Posterior vena cava (tissue), 2 donors: ENCODE measurements around the gene OR51B5. TPM values are rescaled to one million over a fixed set of nuclear protein-coding genes. Genes with fewer than 3 reads are reported as not detected.
"Not testable (repeated sequence)": the region's sequence is repeated elsewhere in the genome, so short reads cannot be mapped to it uniquely, and the experiment has no call there.

Experiments used
- DNase-seq: peaks from one replicate; pipeline ENCODE4 v3.0.0-alpha.2; 2020; ENCODE audit warnings: low spot score
- intact Hi-C, 2 donors: fragments of 100-400 bp; cut with DNase I; formaldehyde crosslinking; loops; one replicate each; pipeline versions ENCODE4 v1.14.1 to v1.14.2; 2022 to 2023
- total RNA-seq, 2 donors: library from RNA; stranded (reverse); fragmentation: NEBNext Ultra II Directional; extraction: Animal tissue kit (Norgen Biotek cat#: 25700); gene quantifications; one replicate each; pipeline ENCODE4 v1.2.1, GENCODE V29; 2021
- donor health status: DM: yes; HTN: yes; CAD: no.
- donor health status: DM: yes; HTN: yes; CAD: no.

Gene OR51B5
- total RNA-seq, 2 donors from 2014 or later, result 0.29 to 0.51 TPM

DNA sequence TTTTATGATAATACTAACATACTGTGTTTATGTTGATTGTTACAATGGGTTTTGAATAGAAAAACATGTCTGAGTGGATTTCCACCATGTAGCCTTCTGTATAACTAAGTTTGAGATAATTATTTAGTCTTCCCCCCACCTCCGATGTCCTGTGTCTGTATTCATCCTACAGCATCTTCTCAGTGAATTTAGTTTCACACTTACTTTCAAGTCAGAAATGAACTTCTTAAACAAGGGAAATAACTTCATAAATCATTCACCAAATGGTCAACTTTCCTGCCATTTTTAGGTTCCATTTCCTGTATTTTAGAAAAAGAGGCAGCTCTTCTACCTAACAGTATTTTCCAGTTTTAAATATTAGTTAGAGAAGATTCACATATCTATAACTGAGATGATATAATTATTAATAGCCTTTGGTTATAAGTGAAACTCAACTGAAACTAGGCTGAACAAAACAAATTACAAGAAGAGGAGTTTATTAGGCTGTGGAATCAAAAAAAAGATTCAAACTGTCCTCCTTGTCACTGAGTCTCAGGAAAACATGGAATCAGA lies 3.5 kb downstream of the OR51B5 start:
- intact Hi-C loops, result no loop called here
- DNase-seq, result no peak

DNA sequence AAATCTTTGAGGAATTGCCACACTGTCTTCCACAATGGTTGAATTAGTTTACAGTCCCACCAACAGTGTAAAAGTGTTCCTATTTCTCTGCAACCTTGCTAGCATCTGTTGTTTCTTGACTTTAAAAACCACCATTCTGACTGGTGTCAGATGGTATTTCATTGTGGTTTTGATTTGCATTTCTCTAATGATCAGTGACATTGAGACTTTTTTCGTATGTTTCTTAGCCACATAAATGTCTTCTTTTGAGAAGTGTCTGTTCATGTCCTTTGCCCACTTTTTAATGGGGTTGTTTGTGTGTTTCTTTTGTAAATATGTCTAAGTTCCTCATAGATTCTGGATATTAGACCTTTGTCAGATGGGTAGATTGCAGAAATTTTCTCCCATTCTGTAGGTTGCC lies 6.1 kb downstream of the OR51B5 start:
- intact Hi-C loops, DNase-seq: not testable (repeated sequence)

- no peak for DNase-seq
- intact Hi-C loops, result no loop called here
These were observed 7.0 kb downstream of the OR51B5 start for GRCh38 chr11:5336331-5336730.

GRCh38 chr11:5335170-5335569 lies 8.2 kb downstream of the OR51B5 start:
- DNase-seq, result no peak
- intact Hi-C loops, result no loop called here

- DNase-seq, result no peak
These were observed 19.1 kb downstream of the OR51B5 start, which contains the start of gene OR51B2 for GRCh38 chr11:5324197-5324596. Gene OR51B2 (minus strand): TSS chr11:5324297. CDS start chr11:5324297, 0 bp downstream.

DNA sequence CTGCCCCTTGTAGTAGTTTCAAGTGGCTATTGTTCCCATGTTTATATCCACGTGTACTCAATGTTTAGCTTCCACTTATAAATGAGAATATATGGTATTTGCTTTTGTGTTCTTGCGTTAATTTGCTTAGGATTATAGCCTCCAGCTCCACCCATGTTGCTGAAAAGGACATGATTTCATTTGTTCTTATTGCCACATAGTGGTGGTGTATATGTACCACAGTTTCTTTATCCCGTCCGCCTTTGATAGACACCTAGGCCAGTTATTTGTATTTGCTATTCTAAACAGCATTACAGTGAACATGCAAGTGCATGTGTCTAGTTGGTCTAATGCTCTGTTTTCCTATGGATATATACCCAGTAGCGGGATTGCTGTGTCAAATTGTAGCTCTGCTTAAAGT lies 26.0 kb downstream of the OR51B5 start:
- no peak for DNase-seq
- intact Hi-C loops, result no loop called here

More at GRCh38 chr11:5324197-5324596, 19.1 kb downstream of the OR51B5 start, which contains the start of gene OR51B2:
- intact Hi-C loops, result no loop called here

DNA sequence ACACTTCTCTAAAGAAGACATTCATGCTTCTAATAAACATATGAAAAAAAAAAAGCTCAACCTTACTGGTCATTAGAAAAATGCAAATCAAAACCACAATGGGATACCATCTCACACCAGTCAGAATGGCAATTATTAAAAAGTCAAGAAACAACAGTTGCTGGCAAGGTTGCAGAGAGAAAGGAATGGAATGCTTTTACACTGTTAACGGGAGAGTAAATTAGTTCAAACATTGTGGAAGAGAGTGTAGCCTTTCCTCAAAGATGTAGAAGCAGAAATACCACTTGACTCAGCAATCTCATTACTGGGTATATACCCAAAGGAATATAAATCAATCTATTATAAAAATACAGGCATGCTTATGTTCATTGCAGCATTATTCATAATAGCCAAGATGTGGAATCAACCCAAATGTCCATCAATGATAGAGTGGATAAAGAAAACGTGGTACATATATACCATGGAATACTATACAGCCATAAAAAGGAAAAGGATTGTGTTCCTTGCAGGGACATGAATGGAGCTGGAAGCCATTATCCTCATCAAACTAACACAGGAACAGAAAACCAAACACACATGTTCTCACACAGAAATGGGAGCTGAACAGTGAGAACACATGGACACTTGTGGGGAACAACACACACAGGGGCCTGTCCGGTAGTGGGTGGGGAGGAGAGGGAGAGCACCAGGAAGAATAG lies 29.8 kb downstream of the OR51B5 start:
- DNase-seq, intact Hi-C loops: not testable (repeated sequence)

DNA sequence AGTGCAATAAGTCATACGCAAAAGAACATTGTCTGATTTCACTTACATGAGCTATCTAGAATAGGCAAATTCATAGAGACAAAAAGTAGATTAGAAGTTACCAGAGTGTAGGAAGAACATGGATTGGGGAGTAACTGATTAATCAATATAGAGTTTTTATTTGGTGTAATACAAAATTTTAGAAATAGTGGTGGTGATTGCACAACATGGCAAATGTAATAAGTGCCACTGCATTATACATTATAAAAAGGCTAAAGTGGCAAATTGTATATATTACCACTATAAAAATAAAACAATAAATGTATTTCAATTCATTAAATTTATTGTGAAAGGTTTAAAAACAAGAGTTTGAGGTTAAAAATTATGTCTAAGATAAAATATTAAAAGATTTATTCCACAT lies 32.9 kb downstream of the OR51B5 start:
- intact Hi-C loops, result no loop called here
- no peak for DNase-seq

DNA sequence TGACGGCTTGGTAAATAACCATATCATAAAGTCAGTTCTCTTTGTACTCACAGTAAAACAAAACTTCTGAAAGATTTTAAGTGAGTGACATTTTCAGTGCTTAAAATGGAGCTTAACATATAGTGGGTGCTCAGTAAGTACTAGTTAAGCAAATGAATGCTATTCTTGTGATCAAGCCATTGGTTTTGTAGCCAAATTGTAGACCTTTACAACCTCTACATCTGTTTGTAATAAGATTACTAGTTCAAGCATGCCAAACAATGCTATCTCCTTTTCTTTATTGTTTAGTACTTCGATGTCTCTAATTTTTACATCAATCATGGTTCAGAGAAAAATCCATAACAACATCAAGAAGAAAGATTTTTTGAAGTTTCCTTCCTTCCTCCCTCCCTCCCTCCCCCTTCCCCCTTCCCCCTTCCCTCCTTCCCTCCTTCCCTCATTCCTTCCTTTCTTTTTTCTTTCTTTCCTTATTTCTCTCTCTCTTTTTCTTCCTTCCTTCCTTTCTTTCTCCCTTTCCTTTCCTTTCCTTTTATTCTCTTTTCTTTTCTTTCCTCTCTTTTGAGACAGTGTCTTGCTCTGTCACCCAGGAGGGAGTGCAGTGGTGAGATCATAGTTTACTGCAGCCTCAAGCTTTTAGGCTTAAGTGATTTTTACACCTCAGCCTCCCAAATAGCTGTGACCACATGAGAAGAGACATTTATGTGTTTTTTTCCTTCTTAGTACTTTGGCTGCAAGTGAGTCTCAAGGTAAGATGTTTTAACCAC lies 35.9 kb downstream of the OR51B5 start:
- intact Hi-C loops, result no loop called here
- DNase-seq, result no peak

- intact Hi-C loops, result no loop called here
- no peak for DNase-seq
These were observed 39.3 kb downstream of the OR51B5 start for GRCh38 chr11:5304046-5304445.

DNA sequence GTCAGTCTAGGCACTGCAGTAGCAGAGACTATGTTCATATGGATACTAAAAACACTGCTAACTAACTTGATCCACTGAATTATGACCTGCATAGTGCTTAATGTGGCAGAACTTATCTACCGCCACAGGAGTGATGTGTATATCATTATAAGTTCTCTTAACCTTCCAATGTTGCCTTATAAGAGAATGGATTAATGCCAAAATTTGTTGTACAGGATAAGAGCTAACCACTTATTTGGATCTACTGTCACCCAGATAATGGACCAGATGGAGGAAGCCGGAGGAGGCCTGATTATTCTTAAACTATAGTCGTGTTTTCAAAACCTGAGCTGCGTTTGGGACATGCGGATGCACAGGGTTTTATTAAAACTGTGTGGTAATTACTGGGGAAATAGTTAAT lies 39.7 kb downstream of the OR51B5 start:
- intact Hi-C loops, result no loop called here
- DNase-seq, result no peak

DNA sequence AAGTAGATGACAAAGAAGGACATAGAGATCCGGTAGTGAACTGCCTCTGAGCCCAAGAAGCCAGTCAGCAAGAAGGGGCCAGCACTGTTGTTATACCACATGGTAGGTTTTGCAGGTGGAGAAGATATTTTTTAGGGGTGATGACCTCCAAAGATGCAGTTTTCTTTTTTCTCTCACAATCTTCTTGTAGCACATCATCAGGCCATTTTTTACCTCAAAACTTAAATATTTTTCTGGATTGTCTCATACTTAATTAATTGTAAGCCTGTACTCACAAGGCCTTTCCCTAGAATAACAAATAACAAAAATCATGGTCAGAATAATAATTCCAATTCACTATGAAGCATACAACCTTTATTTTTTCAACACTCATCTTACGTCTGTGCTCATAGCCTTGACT lies 41.5 kb downstream of the OR51B5 start, which contains the start of gene OR51B4:
OR51B4 (minus strand) TSS at position 101 of the 400 bp plus-strand sequence; CDS start at position 101, 0 bp downstream.
- DNase-seq, result no peak
- intact Hi-C loops, result no loop called here

- intact Hi-C loops, result no loop called here
These were observed 43.1 kb downstream of the OR51B5 start for GRCh38 chr11:5300251-5300650.

DNA sequence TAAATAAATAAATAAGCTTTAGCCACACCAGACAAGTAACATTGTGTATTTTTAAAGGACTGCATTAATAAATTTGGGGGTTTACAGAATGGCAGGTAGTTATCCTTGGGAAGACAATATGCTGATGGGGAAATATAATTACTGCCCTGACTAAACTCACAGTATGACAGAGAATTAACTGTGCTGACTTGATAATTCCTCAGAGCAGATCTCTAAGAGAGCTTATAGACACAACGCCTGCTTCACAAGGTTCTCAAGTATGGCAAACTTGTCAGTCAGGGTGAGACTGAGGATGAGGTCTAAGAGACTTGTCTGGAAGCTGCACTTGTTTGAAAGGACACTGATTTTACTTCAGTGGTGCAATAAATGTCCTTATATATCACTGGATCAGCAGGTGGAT lies 44.9 kb downstream of the OR51B5 start:
- no peak for DNase-seq
- intact Hi-C loops, result no loop called here

More at GRCh38 chr11:5300251-5300650, 43.1 kb downstream of the OR51B5 start:
- no peak for DNase-seq

GRCh38 chr11:5297721-5298323 lies 45.5 kb downstream of the OR51B5 start:
- no peak for DNase-seq
- intact Hi-C loops, result no loop called here

DNA sequence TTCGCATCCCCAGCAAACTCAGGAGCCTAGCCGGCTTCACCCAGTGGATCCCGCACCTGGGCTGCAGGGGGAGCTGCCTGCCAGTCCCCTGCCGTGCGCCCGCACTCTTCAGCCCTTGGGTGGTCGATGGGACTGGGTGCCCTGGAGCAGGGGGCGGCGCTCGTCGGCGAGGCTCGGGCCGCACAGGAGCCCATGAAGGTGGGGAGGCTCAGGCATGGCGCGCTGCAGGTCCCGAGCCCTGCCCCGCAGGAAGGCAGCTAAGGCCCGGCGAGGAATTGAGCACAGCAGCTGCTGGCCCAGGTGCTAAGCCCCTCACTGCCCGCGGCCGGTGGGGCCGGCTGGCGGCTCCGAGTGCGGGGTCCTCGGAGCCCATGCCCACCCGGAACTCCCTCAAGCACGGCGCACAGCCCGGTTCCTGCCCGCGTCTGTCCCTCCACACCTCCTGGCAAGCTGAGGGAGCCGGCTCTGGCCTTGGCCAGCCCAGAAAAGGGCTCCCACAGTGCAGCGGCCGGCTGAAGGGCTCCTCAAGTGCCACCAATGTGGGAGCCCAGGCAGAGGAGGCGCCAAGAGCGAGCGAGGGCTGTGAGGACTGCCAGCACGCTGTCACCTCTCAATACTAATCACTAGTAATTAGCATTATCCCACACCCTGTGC lies 48.9 kb downstream of the OR51B5 start:
- intact Hi-C loops, DNase-seq: not testable (repeated sequence)

DNA sequence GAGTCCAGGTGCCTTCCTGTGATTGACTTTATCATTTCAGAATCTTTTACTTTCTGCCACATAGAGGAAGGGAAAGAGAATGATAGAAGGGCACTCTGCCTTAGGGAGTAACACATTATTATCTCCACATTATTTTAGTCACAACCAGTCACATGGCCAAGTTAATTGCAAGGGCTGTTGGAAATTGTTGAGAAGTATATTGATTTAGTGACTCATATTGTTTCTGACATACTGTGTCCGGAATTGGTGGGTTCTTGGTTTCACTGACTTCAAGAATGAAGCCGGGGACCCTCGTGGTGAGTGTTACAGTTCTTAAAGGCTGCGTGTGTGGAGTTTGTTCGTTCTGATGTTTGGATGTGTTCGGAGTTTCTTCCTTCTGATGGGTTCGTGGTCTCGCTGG lies 50.3 kb downstream of the OR51B5 start:
- intact Hi-C loops, result no loop called here
- no peak for DNase-seq
